Gastroesophageal sphincter (tissue), 3 donors: ENCODE measurements around the gene NOL9.

Experiments used
- POLR2A ChIP-seq, 2 donors: fragments of 450-650 bp; IDR thresholded peaks; one replicate each; pipeline ENCODE4 v1.6.1; 2017; ENCODE audit warnings: antibody characterized with exemption in 2 of 2, mild to moderate bottlenecking in 2 of 2, moderate library complexity in 1 of 2
- POLR2AphosphoS5 ChIP-seq: sonication (generic); formaldehyde crosslinking; IDR thresholded peaks from one replicate; pipeline ENCODE4 v1.6.1; 2017; ENCODE audit warnings: antibody characterized with exemption
- TF ChIP-seq, protein P1 (sequence below), 4 experiments: fragments of 200-600 bp in 2 of 4; fragments of 450-650 bp in 2 of 4; sonication (generic) in 1 of 4; IDR thresholded peaks; one replicate each; pipeline ENCODE4 v1.5.1; 2017 to 2019; ENCODE audit warnings: antibody characterized with exemption in 4 of 4, mild to moderate bottlenecking in 2 of 4, moderate library complexity in 2 of 4

DNA sequence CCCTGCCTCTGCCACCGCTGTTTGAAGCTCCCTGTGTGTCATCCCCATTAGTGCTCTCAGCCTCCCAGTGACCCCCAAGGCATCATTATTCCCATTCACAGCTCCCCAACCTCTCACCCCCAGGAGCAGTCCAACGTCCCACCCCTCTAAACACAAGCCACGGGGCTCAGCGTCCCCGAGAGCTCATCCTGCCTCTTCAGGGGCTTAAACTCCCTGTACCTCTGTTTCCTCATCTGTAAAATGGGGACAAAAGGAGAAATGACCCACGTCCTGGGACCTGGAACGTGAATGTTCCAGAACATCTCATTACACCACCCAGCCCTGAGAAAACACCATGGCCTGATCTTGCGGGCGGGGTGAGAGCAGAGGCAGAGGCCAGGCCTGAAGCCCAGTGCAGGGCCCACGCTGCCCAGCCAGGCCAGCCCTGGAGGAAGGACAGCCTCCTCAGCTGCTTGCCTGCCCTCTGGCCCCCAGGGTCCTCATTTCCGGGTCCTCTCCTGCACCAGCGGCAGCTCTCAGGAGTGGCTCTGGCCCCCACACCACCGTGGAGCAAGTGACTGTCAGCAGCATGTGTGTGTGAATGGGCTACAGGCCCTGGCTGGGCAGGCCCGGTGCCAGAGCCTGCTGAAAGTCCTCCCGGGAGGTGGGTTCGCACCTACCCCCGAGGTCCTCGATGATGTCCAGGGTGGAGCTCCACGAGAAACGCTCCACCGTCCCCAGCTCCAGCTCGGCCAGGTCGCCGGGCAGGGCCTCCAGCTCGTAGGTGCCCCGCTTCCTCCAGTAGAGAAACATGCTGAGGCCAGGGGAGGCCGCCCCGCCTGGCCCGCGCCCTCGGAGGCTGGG lies 48.7 kb downstream of the NOL9 start:
- TF ChIP-seq, protein P1, sequence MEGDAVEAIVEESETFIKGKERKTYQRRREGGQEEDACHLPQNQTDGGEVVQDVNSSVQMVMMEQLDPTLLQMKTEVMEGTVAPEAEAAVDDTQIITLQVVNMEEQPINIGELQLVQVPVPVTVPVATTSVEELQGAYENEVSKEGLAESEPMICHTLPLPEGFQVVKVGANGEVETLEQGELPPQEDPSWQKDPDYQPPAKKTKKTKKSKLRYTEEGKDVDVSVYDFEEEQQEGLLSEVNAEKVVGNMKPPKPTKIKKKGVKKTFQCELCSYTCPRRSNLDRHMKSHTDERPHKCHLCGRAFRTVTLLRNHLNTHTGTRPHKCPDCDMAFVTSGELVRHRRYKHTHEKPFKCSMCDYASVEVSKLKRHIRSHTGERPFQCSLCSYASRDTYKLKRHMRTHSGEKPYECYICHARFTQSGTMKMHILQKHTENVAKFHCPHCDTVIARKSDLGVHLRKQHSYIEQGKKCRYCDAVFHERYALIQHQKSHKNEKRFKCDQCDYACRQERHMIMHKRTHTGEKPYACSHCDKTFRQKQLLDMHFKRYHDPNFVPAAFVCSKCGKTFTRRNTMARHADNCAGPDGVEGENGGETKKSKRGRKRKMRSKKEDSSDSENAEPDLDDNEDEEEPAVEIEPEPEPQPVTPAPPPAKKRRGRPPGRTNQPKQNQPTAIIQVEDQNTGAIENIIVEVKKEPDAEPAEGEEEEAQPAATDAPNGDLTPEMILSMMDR (IDR thresholded peaks at IDR 0.05), result no peak
- no peak for TF ChIP-seq POLR2AphosphoS5
- TF ChIP-seq POLR2A (IDR thresholded peaks at IDR 0.05), result no peak
